Stimulated activated CD8-positive, alpha-beta memory T cell treated with anti-CD3 and anti-CD28 coated beads, Interleukin-7, amount 100 ng/mL, for 4 hours (primary cell): ENCODE data around the gene TGFBR2.

Experiments
- DNase-seq, 2 donors: peaks; one replicate each; pipeline ENCODE4 v3.0.0-alpha.2; 2020; ENCODE audit warnings: low read depth in 2 of 2

TGFBR2 gene

GRCh38 chr3:30673425-30674341, 67.3 kb downstream of the TGFBR2 start:
- no peak for DNase-seq

- no peak for DNase-seq
Measured at GRCh38 chr3:30675006-30675405, 68.6 kb downstream of the TGFBR2 start.

- no peak for DNase-seq
Measured at GRCh38 chr3:30675774-30676173, 69.4 kb downstream of the TGFBR2 start.

GRCh38 chr3:30676424-30677346, 70.3 kb downstream of the TGFBR2 start:
- no peak for DNase-seq

- DNase-seq: no peak
Measured at GRCh38 chr3:30677347-30677685, 70.9 kb downstream of the TGFBR2 start.

- no peak for DNase-seq
Measured at GRCh38 chr3:30679045-30679444, 72.6 kb downstream of the TGFBR2 start.

- no peak for DNase-seq
Measured at GRCh38 chr3:30680789-30681648, 74.6 kb downstream of the TGFBR2 start.

GRCh38 chr3:30681649-30682211, 75.3 kb downstream of the TGFBR2 start:
- DNase-seq: no peak

GRCh38 chr3:30682434-30683155, 76.2 kb downstream of the TGFBR2 start:
- no peak for DNase-seq

- no peak for DNase-seq
Measured at GRCh38 chr3:30683769-30684168, 77.4 kb downstream of the TGFBR2 start.

- DNase-seq: no peak
Measured at GRCh38 chr3:30684356-30684755, 78.0 kb downstream of the TGFBR2 start.

- DNase-seq: no peak
Measured at GRCh38 chr3:30685267-30685667, 78.9 kb downstream of the TGFBR2 start.

GRCh38 chr3:30686176-30686575, 79.8 kb downstream of the TGFBR2 start:
- DNase-seq: no peak

GRCh38 chr3:30686799-30687198, 80.4 kb downstream of the TGFBR2 start:
- DNase-seq: no peak

- no peak for DNase-seq
Measured at GRCh38 chr3:30687930-30688570, 81.6 kb downstream of the TGFBR2 start.

- no peak for DNase-seq
Measured at GRCh38 chr3:30688776-30689641, 82.6 kb downstream of the TGFBR2 start.

GRCh38 chr3:30690199-30690598, 83.8 kb downstream of the TGFBR2 start:
- DNase-seq: no peak

GRCh38 chr3:30691249-30691880, 85.0 kb downstream of the TGFBR2 start:
- no peak for DNase-seq

- no peak for DNase-seq
Measured at GRCh38 chr3:30691944-30692343, 85.5 kb downstream of the TGFBR2 start.
